PFSK-1 (cell line): ENCODE measurements around the gene CUL1.

ENCODE experiments used
- POLR2AphosphoS5 ChIP-seq: IDR thresholded peaks from 2 replicates; pipeline ENCODE4 v1.6.1; 2012; ENCODE audit warnings: low read depth, mild to moderate bottlenecking, control low read depth, low read length, moderate library complexity
- REST ChIP-seq, 2 experiments: IDR thresholded peaks; 2 replicates each; pipeline versions ENCODE4 v1.6.1 to v1.8.0; 2011 to 2012; ENCODE audit warnings: low read depth in 2 of 2, low read length in 2 of 2, control low read depth in 1 of 2, inconsistent platforms in 1 of 2, mild to moderate bottlenecking in 1 of 2, moderate library complexity in 1 of 2; ENCODE audit not compliant: insufficient read depth in 1 of 2
- SIN3A ChIP-seq: IDR thresholded peaks from 2 replicates; pipeline ENCODE4 v1.6.1; 2012; ENCODE audit warnings: mild to moderate bottlenecking, low read length, moderate library complexity, borderline replicate concordance; ENCODE audit not compliant: insufficient read depth
- TAF1 ChIP-seq: IDR thresholded peaks from 2 replicates; pipeline ENCODE4 v1.6.1; 2012; ENCODE audit warnings: low read length, control low read depth, borderline replicate concordance; ENCODE audit not compliant: insufficient read depth

- TF ChIP-seq REST (IDR thresholded peaks at IDR 0.05; ENCODE audit: insufficient read depth in 1 of 2, low read depth in 2 of 2, low read length in 2 of 2) (no peak), TAF1 (no peak), POLR2AphosphoS5 (no peak), SIN3A (no peak)
Observed at GRCh38 chr7:148719753-148720152, 21.1 kb downstream of the CUL1 start.
